Right ventricle myocardium inferior (tissue), 1 donor: ENCODE results near the gene LGR4. TPM values are rescaled to one million over a fixed set of nuclear protein-coding genes. Genes with fewer than 3 reads are reported as not detected.

Experiments
- ATAC-seq: fragments of 200-7000 bp; cut with Tn5 transposase; one replicate; pipeline ENCODE4 v1.9.1; 2020; ENCODE audit warnings: mild to moderate bottlenecking, moderate library complexity
- DNase-seq: peaks from one replicate; pipeline ENCODE4 v3.0.0; 2021; ENCODE audit errors: missing footprints
- intact Hi-C: fragments of 100-400 bp; cut with DNase I; formaldehyde crosslinking; loops from one replicate; pipeline ENCODE4 v1.11.0; 2022
- total RNA-seq: library from RNA; stranded (reverse); fragmentation: NEBNext Ultra II Directional; extraction: Animal tissue kit (Norgen Biotek cat#: 25700); gene quantifications from one replicate; pipeline ENCODE4 v1.2.1, GENCODE V29; 2021
- donor health status: DM: no; HTN: yes; CAD: no; lungs with severe emphysema.

Gene LGR4
- total RNA-seq, 1 donor from 2014 or later, result 32.7 TPM

DNA sequence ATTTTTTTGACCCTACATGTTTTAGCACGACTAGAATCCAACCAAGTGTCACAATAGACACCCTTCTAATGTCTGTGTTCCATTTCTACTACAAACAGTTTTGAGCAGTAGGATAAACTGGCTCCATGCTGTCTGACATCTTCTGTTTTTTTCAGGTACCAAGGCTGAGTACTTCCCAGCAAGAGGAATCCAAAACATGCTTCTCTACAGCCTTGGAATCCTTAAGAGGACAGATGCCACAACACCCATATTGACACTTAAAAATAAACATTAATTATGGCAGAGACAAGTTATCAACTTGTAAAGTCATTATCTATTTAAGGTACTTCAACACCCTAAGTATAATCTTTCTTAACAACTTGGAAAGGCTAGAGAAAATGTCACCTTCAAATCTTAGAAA lies 54.2 kb downstream of the LGR4 start:
- DNase-seq (no peak), ATAC-seq (no peak)
- intact Hi-C loops, result no loop called here

DNA sequence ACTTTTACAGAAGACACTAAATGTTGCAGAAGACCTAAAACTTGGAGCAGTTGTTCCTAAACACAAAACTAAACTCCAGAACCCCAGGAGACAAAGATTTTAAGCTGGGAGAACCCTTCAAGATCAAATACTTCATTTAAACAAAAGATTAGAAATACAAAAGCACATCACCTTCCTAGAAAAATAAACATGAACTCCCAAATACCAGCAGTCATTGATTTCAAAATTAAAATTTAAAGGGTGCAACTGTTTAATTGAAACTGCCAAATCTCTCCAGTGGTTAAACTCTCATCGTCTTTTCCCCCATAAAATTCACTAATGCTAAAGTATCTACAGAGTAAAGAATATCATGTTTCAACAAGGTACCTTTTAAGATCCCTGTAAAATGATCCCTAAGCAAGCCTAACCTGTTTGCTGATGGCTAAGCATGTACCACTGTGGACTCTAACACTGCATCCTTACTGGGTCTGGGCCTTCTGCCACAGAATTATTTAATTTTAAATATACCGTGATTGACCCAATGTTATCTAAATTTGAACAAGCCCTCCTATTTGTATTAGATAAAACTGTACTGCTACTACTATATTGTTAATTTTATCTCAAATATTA lies 55.9 kb downstream of the LGR4 start:
- intact Hi-C loops, result no loop called here
- DNase-seq, result no peak
- ATAC-seq, result no peak

DNA sequence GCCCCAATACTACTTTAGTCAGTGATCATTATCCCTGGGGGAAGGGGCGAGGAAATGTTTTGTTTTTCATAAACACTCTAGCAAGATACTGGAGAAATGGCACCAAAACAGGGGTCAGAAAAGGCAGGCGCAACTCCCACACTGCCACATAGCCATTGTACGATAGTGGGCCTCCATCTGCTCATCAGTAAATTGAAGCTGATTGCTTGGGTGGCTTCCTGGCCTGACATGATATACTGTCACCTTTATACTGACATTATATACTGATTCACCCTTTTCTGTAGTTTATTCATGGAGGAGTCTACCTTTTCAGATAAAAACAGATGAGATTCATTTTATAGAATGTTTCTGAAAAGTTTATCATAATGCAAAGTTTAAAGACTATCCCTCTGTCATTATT lies 57.9 kb downstream of the LGR4 start:
- intact Hi-C loops, result no loop called here
- no peak for DNase-seq
- ATAC-seq, result no peak

DNA sequence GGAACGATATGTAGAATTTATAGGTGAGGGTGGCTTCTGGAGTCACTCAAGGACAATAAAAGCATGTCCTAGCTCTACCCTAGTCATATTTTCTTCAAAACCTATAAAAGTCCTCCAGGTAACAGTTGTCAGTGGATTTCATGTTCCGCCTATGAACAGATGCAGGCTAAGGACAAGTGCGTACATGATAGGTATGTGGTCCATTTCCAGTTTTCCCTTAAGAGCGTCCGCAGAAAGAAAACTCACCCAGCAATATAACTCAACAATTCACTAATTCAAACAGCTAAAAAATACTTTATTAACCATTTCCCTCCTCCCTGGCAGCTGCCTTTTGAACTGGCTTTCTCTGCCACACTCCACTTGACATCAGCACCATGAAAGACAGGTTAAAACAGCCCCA lies 59.4 kb downstream of the LGR4 start:
- DNase-seq (no peak), ATAC-seq (no peak)
- intact Hi-C loops, result no loop called here

DNA sequence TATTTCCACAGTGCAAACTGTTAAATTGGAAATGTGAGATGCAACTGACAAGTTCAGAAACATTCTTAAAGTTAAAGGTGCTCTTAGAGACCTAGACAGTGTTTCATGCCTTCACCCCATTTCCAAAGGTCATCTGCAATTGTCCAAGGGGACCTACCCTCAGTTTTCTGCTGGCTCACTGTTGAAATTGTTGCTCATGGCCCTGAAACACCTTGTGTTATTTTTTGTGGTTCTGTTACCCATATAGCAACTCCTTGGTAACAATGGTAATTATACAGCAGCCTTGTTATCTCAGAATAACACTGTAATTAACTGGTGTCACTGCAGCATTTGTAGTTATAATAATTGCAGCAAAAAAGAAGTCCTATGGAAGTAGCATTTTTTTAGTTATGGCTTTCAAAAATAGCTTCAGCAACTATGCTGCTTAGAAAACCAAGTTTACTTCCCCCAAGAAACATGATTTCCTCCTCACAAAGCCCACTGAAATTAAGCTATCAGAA lies 60.3 kb downstream of the LGR4 start:
- intact Hi-C loops, result no loop called here
- DNase-seq (no peak), ATAC-seq (no peak)

DNA sequence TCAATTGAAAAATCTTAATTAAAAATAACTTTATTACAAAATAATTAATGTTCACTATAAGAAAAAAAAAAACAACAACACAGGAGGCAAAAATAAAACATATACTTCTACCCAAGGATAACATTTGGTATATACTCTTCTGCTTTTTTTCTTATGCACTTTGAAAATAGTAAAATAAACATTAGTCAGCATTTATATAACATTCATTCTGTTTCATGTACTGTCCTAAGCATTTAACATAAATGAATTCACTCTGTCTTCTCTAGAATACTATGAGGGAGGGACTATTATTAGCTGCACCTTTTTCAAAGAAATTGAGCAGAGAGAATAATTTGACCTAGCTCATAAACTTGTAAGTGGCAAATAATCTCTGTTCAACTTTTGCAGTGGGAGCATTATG lies 61.3 kb downstream of the LGR4 start:
- DNase-seq, result no peak
- intact Hi-C loops, result no loop called here
- ATAC-seq, result no peak

DNA sequence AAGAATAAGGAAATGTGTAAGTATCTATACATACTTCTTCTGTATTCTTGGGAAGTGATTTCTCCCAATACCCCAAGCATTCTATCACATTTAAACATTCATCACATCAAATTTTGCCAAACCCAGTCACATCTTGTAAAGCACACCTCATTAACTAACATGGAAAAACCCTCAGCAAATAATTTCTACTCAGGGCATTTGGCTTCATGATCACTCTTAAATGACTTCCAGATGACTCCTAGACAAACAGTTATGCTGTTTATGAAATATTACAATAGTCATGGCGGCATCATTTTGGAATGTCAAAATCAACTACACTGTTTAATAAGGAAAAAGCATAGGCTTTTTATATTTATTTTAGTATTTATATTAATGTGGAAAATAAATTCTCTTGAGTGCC lies 62.3 kb downstream of the LGR4 start:
- DNase-seq, result no peak
- intact Hi-C loops, result no loop called here
- ATAC-seq, result no peak

DNA sequence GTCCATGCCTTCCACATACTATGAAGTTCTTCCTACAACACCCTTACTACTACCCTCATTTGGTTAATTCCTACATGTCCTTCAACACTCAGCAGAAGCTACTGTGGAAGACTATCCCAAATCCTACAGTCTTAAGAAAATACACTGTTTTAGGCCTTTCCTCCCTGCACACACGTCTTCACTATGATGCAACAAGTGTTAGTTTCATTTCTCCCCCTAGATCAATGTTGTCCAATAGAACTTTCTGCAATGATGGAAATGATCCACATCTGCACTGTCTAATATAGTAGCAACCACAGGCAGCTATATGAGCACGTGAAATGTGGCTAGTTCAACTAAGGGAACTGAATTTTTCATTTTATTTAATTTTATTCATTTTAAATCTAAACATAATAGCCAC lies 62.8 kb downstream of the LGR4 start:
- intact Hi-C loops, result no loop called here
- DNase-seq (no peak), ATAC-seq (peak; percentile 32)

DNA sequence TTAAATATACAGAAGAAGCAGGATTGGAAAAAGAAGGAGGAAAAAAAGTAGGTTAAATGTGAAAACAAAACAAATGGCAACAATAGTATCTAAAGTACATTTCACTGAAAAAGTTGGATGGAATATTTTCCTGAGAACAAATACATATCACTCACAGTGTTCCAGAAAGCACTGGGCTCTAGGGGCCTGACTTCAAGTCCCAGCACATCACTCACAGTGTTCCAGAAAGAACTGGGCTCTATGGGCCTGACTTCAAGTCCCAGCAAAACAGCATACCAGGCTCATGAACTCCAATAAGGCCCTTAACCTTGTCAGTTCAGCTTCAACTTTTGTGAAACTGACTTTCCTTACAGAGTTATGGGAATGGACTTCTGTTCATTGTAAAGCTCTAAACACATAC lies 63.5 kb downstream of the LGR4 start:
- intact Hi-C loops, result no loop called here
- peak; percentile 78 for ATAC-seq
- no peak for DNase-seq

DNA sequence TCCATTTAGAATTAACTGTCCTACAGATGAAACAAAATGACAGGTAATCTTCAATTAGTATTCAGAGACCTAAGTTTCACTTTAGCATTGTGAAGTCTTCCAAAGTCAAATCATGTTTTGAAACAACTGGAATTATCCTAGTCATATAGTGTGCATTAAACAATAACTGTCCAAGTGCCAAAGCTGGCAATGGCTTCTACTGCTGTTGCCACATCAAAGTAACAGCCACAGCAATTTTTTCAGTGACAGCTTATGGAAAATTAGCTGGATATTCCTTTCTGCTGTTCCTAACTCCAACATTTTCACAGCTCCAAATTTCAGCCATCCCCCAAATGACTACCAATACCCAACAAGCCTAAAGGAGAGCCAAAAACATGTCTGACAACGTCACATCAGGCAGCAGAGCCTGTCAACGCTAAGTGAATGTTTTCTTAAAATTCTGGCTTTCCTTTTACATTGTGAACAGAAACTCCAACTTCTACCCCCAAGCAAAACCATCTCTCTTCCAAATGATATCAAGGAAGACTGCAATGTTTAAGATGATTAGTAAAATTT lies 64.3 kb downstream of the LGR4 start:
- DNase-seq (no peak), ATAC-seq (no peak)
- intact Hi-C loops, result no loop called here

DNA sequence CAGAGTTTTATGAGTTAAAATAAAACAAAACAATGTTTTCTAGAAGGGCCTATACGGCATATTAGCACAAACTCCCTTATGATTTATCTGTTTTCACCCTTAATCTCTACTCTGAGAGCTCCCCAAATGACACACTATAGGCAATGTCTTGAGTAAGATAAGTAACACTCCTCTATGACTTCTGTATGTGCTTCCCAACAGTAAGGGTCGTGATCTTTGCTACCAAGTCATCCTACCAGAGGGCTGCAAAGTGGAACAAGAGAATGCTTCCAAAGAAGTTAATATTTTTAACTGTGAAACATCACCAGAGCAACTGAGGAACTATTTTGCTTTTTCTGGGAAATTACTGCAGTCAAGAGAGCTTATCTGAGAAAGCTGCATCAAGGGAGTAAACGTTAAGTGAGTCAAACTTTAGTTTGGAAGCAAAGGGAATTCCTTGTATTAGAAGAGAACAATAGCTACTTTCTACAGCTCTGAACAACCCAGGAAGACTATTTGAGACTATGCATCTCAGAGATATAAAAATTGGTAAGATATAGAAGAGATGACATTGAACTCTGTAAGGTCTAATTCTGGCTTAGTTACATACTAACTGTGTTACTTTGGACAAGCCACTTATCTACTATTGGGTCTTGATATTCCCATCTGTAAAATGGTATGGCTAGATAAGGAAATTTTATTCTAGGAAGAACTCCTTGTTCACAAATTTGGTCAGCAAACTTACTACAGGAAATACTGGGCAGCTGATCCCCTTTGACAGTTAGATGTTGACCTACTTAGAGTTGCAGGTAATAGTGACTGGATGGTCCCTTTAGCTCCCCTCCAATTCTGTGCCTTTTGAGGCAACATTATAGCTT lies 65.9 kb downstream of the LGR4 start:
- peak; percentile 62 for ATAC-seq
- intact Hi-C loops, result no loop called here
- no peak for DNase-seq

DNA sequence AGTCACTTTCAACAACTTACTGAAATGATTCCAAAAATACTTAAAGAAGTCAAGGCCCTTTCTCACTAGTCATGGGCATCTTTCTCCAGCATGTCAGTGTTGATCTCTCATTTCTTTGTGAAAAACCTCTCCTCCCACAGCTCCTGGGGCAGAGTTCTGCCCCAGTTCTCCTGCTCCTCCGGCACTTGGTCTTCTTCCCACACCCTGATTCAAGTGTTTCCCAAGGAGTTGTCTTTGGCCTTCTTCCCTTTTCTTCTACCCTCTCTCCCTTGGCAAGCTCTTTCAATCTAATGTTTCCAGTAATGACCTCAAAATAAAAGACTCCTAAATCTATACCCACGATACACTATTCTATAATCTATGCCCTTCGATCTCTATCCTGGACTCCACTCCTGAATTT lies 67.5 kb downstream of the LGR4 start:
- peak; percentile 38 for ATAC-seq
- DNase-seq, result no peak
- intact Hi-C loops, result no loop called here

DNA sequence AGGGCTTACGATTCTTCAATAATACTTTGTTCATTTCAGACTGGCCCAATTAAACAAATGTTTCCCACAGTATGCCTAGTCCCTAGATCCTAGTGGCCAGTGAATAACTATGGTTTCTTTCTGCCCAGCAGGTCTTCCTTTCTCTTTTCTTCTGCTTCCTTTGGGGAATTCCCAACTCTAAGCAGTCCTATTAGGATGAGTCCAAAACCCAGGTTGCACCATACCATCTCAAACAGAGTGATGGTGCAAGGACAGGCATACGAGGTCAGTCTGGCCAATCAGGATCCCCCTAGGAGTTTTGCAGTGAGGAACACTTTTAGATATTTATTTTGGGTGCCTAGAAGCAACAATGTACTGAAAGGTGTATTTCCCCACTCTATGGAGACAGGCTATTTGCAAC lies 68.2 kb downstream of the LGR4 start:
- no peak for DNase-seq
- intact Hi-C loops, result no loop called here
- ATAC-seq, result no peak

DNA sequence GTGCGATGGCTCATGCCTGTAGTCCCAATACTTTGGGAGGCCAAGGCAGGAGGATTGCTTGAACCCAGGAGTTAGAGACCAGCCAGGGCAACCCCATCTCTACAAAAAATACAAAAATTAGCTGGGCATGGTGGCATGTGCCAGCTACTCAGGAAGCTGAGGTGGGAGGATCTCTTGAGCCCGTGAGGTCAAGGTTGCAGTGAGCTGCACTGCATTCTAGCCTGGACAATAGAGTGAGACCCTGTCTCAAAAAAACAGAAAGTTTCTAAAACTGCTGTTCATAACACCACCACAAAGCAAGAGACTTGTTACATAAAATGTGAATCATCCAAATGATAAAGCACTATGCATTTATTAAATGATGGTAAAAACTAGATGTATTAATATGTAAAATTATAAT lies 69.4 kb downstream of the LGR4 start:
- no peak for DNase-seq
- ATAC-seq, result no peak
- intact Hi-C loops, result no loop called here

DNA sequence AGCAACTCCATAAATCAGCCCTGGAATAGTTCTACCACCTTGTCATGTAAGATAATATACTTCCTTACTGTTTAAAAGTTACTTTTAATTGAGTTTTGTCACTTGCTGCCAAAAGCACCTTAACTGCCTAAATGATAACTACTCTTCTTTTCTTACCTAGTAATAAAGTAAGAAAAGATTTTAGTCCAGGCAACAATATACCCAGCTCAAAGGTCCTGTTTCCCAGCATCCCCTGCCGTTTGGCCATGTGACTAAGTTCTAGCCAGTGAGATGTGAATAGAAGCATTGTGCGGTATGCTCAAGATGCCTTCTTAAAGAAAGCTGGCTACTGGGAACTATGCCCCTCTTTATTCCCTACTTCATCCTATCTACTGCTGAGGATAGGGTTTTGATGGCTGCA lies 70.1 kb downstream of the LGR4 start:
- ATAC-seq (no peak), DNase-seq (no peak)
- intact Hi-C loops, result no loop called here

DNA sequence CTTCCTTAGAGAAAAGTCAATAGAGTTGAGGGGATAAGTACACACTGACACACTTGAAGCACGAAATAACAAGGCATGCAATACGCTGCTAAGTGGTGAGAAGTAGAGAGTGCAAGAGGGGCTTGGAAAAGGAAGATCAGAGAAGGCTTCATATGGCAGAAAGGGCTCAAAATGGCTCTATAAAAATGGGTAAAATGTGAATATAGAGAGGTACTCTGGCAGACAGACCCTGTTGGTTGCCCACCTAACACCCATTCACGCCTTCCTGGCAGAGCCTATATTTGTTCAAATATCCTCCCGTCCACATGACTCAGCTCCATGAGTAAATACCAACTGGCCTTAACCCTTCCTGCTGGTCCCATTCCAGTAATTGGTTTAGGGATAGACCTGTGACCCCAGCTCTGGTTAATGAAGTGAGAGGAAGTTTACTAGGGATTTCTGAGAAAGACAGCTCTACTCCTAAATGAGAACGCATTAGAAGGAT lies 70.7 kb downstream of the LGR4 start:
- ATAC-seq, result no peak
- no peak for DNase-seq
- intact Hi-C loops, result no loop called here

DNA sequence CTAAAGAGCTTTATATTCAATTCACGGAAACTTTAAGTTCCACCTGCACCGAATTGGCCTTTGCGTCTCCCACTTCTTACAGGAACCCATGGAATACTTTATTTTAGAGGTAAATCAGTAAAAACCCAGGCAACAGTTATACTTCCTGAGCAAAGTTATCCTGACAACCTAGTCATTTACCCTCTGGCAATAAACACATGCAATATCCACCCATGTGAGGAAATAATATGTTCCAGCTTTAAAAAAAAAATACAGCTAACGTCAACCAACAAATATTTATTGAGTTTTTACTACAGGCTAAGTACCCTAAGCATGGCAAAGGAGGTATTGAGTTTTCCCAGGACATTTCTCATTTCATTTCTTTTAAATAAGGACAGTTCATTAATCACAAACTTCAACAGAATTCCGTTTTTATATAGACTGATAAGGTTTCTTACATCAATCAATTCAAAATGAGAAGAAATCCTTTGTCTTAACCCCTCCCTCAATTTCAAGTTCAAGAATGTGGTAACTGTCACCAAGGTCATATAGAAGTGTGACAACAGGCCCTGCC lies 71.2 kb downstream of the LGR4 start:
- intact Hi-C loops, result no loop called here
- DNase-seq, result no peak
- ATAC-seq, result no peak

DNA sequence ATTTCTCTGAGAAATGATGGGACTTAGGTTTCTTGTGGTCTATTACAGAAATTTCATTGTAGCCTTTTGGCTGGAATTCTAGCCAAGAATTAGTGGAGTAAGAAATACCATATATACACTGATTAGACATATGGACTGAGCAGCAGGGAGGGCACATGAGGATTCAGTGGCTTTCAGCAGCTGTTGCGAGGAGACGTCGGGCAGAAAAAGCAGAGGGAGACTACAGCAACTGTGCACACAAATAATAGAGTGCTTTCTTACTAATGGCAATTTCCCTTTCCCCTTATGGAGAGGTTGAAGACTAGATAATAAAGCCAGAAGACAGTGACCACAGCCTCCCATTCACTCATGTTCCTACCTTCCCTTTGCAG lies 74.2 kb downstream of the LGR4 start:
- intact Hi-C loops, result no loop called here
- no peak for ATAC-seq

DNA sequence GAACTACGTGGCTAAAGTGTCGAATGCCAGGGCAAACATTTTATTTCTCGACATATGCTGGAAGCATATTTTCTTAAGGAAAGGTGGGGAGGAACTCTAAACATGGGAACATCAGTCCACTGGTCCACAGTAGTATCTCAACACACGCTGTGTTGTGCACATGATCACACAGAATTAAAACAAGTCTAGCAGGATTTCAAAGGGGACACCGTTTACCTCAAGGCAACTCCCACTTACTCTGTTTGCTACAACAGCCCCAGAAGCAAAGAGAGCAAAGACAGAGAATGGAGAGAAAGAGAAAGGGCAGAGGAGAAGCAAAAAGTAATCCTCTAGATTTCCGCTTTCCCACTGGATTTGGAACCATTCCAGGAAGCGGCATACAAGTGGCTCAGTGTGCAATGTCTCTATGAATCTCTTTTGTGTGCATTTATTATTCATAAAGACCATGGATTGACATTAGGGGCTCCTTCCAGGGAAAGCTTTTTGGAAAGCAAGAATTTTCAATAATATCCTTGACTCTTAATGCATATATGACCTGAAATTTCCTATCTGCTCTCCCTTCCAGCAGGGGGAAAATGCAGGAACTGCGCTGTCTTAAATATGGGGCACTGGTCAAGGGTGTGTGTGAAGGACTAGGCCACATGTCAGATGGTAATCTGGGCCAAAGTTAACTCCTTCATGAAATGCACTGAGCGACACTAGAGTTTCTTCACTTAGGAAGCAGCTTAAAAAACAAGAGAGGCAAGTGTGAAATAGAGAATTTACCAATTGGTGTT lies 74.8 kb downstream of the LGR4 start:
- no peak for DNase-seq
- intact Hi-C loops, result no loop called here
- ATAC-seq, result no peak

More for the DNA sequence above, 74.2 kb downstream of the LGR4 start:
- no peak for DNase-seq
